HEK293 (cell line): ENCODE results near the gene SPARC.
"Not testable (repeated sequence)": the region's sequence is repeated elsewhere in the genome, so short reads cannot be mapped to it uniquely, and the experiment has no call there.

Experiments used
- CTCF ChIA-PET: fragments of 350-600 bp; formaldehyde crosslinking; extraction: SDS; loops from one replicate; lab custom pipeline; 2021; ENCODE audit warnings: antibody characterized with exemption; lab: Yijun Ruan, JAX
- POLR2A ChIA-PET: fragments of 300-600 bp; formaldehyde crosslinking; extraction: SDS; loops from one replicate; lab custom pipeline; 2020; ENCODE audit warnings: antibody characterized with exemption, inconsistent platforms; lab: Yijun Ruan, JAX
- H3K27ac ChIP-seq: fragments of 200-500 bp; sonication (Bioruptor generic); 2 replicates; pipeline ENCODE4 v1.5.1; 2014; ENCODE audit warnings: low read depth, low read length, control low read depth, inconsistent platforms; ENCODE audit errors: extremely low read depth
- H3K36me3 ChIP-seq, 2 experiments: fragments of 200-500 bp in 1 of 2; sonication (Bioruptor generic) in 1 of 2; 1 replicate in 1 of 2; 2 replicates in 1 of 2; pipeline ENCODE4 v1.5.1; 2014 to 2017; ENCODE audit warnings: inconsistent platforms in 2 of 2, low read length in 2 of 2; ENCODE audit not compliant: control insufficient read depth in 2 of 2, insufficient read depth in 1 of 2
- H3K4me1 ChIP-seq: fragments of 200-500 bp; sonication (Bioruptor generic); 2 replicates; pipeline ENCODE4 v1.5.1; 2014; ENCODE audit warnings: mild to moderate bottlenecking, low read length, inconsistent platforms; ENCODE audit not compliant: control insufficient read depth, insufficient read depth
- H3K4me3 ChIP-seq: 2 replicates; pipeline ENCODE4 v1.5.1; 2011; ENCODE audit warnings: low read depth, mild to moderate bottlenecking, control low read depth, low read length, moderate library complexity
- H3K9me3 ChIP-seq: fragments of 200-500 bp; sonication (Bioruptor generic); 2 replicates; pipeline ENCODE4 v1.5.1; 2014; ENCODE audit warnings: low read depth, low read length, inconsistent platforms; ENCODE audit not compliant: control insufficient read depth, insufficient read depth
- GLIS1 ChIP-seq: fragments of 450-650 bp; formaldehyde crosslinking; IDR thresholded peaks from 2 replicates; pipeline ENCODE4 v1.5.1; 2016; ENCODE audit warnings: missing biosample characterization, missing genetic modification characterization
- IKZF3 ChIP-seq: fragments of 450-650 bp; IDR thresholded peaks from 2 replicates; pipeline ENCODE4 v1.5.0; 2018; ENCODE audit warnings: missing biosample characterization, mild to moderate bottlenecking, missing genetic modification characterization, moderate library complexity
- KLF7 ChIP-seq: fragments of 450-650 bp; formaldehyde crosslinking; IDR thresholded peaks from 2 replicates; pipeline ENCODE4 v1.5.1; 2016; ENCODE audit warnings: missing biosample characterization, missing genetic modification characterization, borderline replicate concordance
- PATZ1 ChIP-seq: fragments of 450-650 bp; formaldehyde crosslinking; IDR thresholded peaks from 2 replicates; pipeline ENCODE4 v1.5.1; 2016; ENCODE audit warnings: missing biosample characterization, missing genetic modification characterization
- PBX3 ChIP-seq: sonication (generic); formaldehyde crosslinking; IDR thresholded peaks from 2 replicates; pipeline ENCODE4 v1.8.1; 2022; ENCODE audit warnings: mild to moderate bottlenecking, moderate library complexity, missing genetic modification reagents
- SCRT2 ChIP-seq: fragments of 450-650 bp; formaldehyde crosslinking; IDR thresholded peaks from 2 replicates; pipeline ENCODE4 v1.5.1; 2016; ENCODE audit warnings: missing biosample characterization, missing genetic modification characterization
- ZFP37 ChIP-seq: fragments of 450-650 bp; formaldehyde crosslinking; IDR thresholded peaks from 2 replicates; pipeline ENCODE4 v1.5.1; 2016; ENCODE audit warnings: missing biosample characterization, missing genetic modification characterization
- ZFP69B ChIP-seq: fragments of 450-650 bp; formaldehyde crosslinking; IDR thresholded peaks from 2 replicates; pipeline ENCODE4 v1.5.1; 2016; ENCODE audit warnings: missing biosample characterization, missing genetic modification characterization
- ZNF138 ChIP-seq: fragments of 450-650 bp; formaldehyde crosslinking; IDR thresholded peaks from 2 replicates; pipeline ENCODE4 v1.5.1; 2016; ENCODE audit warnings: missing biosample characterization, missing genetic modification characterization, borderline replicate concordance
- ZNF157 ChIP-seq: fragments of 450-650 bp; formaldehyde crosslinking; IDR thresholded peaks from 2 replicates; pipeline ENCODE4 v1.5.1; 2016; ENCODE audit warnings: missing biosample characterization, missing genetic modification characterization
- ZNF169 ChIP-seq: fragments of 450-650 bp; formaldehyde crosslinking; IDR thresholded peaks from 2 replicates; pipeline ENCODE4 v1.5.1; 2016; ENCODE audit warnings: missing biosample characterization, missing genetic modification characterization
- ZNF24 ChIP-seq: fragments of 450-650 bp; formaldehyde crosslinking; IDR thresholded peaks from 2 replicates; pipeline ENCODE4 v1.5.1; 2016; ENCODE audit warnings: missing biosample characterization, missing genetic modification characterization
- ZNF292 ChIP-seq: fragments of 450-650 bp; formaldehyde crosslinking; IDR thresholded peaks from 2 replicates; pipeline ENCODE4 v1.5.1; 2016; ENCODE audit warnings: low read depth, missing biosample characterization, missing genetic modification characterization, borderline replicate concordance
- ZNF48 ChIP-seq: fragments of 450-650 bp; formaldehyde crosslinking; IDR thresholded peaks from 2 replicates; pipeline ENCODE4 v1.5.1; 2016; ENCODE audit warnings: missing biosample characterization, missing genetic modification characterization
- ZNF558 ChIP-seq: fragments of 450-650 bp; formaldehyde crosslinking; IDR thresholded peaks from 2 replicates; pipeline ENCODE4 v1.5.1; 2016; ENCODE audit warnings: missing biosample characterization, missing genetic modification characterization
- ZNF623 ChIP-seq: fragments of 450-650 bp; formaldehyde crosslinking; IDR thresholded peaks from 2 replicates; pipeline ENCODE4 v1.5.1; 2016; ENCODE audit warnings: missing biosample characterization, missing genetic modification characterization
- ZNF629 ChIP-seq: fragments of 450-650 bp; formaldehyde crosslinking; IDR thresholded peaks from 2 replicates; pipeline ENCODE4 v1.5.1; 2017; ENCODE audit warnings: missing biosample characterization, missing genetic modification characterization
- ZNF692 ChIP-seq: fragments of 450-650 bp; formaldehyde crosslinking; IDR thresholded peaks from 2 replicates; pipeline ENCODE4 v1.5.1; 2016; ENCODE audit warnings: missing biosample characterization, missing genetic modification characterization
- TF ChIP-seq, protein P1 (sequence below): fragments of 450-650 bp; formaldehyde crosslinking; IDR thresholded peaks from 2 replicates; pipeline ENCODE4 v1.5.1; 2016; ENCODE audit warnings: missing biosample characterization, missing genetic modification characterization
- TF ChIP-seq, protein P2 (sequence below): fragments of 450-650 bp; formaldehyde crosslinking; IDR thresholded peaks from 2 replicates; pipeline ENCODE4 v1.5.1; 2016; ENCODE audit warnings: missing biosample characterization, missing genetic modification characterization

Gene SPARC

DNA sequence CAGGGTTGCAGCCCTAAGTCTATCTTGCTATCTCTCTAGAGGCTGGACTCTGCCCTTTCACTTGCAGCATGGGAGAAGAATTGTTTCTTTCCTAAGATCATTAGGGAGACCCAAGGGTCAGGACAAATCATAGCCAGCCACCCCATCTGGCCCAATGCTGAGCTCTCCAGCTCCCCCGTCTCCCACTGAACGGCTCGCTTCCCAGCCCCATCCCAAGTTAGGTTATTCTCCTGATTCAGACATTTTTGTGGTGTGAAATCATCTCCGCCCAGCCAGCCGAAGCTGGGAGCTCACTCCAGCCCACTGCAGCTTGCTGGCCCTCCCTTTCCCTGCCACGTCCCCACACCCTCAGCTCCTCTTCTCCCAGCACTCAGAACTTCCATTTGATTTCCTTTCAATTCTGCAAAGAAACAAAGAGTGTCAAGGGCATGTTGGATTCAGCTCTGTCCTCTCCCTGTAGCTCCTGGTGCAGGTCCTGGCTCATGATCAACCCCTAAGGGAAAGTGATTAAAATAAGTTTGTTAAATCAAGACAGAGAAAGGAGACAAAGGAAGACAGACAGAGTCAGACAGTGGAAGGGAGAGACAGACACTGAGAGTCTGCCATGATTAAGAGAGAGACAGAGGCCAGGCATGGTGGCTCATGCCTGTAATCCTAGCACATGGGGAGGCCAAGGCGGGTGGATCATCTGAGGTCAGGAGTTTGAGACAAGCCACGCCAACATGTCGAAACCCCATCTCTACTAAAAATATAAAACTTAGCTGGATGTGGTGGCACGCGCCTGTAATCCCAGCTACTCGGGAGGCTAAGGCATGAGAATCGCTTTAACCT is 12.6 kb upstream of the SPARC start:
- H3K9me3 ChIP-seq, result no peaks in the 10 kb centered on the region
- 0 out of 2 replicates have a peak overlapping the region, but pooled peaks have one; percentile 24 for H3K27ac ChIP-seq
- ChIA-PET CTCF (interaction anchor here (0.5 to 2.8 kb wide), 6 partner anchors 9 to 47 kb away, joined by 3 to 11 read pairs (median 5); partner anchors contain the start of gene SPARC), POLR2A (interaction anchor here (0.7 to 4.6 kb wide), 7 partner anchors 8 to 446 kb away, joined by 3 to 33 read pairs (median 4); partner anchors contain the start of genes GM2A and SPARC)
- H3K4me3 ChIP-seq, result no peak overlapping the region
- no peaks in the 10 kb centered on the region for H3K36me3 ChIP-seq
- TF ChIP-seq ZNF169 (tag by site-specific recombination) (no peak), PBX3 (CRISPR knock-in tag) (no peak), ZNF48 (tag by site-specific recombination) (no peak), ZNF292 (no peak), ZNF692 (no peak)
- TF ChIP-seq, protein P1, sequence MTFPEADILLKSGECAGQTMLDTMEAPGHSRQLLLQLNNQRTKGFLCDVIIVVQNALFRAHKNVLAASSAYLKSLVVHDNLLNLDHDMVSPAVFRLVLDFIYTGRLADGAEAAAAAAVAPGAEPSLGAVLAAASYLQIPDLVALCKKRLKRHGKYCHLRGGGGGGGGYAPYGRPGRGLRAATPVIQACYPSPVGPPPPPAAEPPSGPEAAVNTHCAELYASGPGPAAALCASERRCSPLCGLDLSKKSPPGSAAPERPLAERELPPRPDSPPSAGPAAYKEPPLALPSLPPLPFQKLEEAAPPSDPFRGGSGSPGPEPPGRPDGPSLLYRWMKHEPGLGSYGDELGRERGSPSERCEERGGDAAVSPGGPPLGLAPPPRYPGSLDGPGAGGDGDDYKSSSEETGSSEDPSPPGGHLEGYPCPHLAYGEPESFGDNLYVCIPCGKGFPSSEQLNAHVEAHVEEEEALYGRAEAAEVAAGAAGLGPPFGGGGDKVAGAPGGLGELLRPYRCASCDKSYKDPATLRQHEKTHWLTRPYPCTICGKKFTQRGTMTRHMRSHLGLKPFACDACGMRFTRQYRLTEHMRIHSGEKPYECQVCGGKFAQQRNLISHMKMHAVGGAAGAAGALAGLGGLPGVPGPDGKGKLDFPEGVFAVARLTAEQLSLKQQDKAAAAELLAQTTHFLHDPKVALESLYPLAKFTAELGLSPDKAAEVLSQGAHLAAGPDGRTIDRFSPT, result no peak
- TF ChIP-seq, protein P2, sequence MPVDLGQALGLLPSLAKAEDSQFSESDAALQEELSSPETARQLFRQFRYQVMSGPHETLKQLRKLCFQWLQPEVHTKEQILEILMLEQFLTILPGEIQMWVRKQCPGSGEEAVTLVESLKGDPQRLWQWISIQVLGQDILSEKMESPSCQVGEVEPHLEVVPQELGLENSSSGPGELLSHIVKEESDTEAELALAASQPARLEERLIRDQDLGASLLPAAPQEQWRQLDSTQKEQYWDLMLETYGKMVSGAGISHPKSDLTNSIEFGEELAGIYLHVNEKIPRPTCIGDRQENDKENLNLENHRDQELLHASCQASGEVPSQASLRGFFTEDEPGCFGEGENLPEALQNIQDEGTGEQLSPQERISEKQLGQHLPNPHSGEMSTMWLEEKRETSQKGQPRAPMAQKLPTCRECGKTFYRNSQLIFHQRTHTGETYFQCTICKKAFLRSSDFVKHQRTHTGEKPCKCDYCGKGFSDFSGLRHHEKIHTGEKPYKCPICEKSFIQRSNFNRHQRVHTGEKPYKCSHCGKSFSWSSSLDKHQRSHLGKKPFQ (tag by site-specific recombination), result no peak
- TF ChIP-seq, all 188 proteins: peak for 0
- H3K4me1 ChIP-seq, result no peaks in the 10 kb centered on the region

- H3K4me1 ChIP-seq, H3K9me3 ChIP-seq, H3K4me3 ChIP-seq, H3K36me3 ChIP-seq, H3K27ac ChIP-seq: not testable (repeated sequence)
- POLR2A ChIA-PET, result interaction anchor here (1.3 to 4.6 kb wide), 3 partner anchors 11 to 445 kb away, joined by 4 to 33 read pairs (median 4); partner anchors contain the start of genes GM2A and SPARC
- CTCF ChIA-PET, result interaction anchor here (0.6 to 2.8 kb wide), 3 partner anchors 11 to 771 kb away, joined by 5 to 11 read pairs (median 7); partner anchors contain the start of gene SPARC
These were observed 11.4 kb upstream of the SPARC start for GRCh38 chr5:151698081-151698480.

DNA sequence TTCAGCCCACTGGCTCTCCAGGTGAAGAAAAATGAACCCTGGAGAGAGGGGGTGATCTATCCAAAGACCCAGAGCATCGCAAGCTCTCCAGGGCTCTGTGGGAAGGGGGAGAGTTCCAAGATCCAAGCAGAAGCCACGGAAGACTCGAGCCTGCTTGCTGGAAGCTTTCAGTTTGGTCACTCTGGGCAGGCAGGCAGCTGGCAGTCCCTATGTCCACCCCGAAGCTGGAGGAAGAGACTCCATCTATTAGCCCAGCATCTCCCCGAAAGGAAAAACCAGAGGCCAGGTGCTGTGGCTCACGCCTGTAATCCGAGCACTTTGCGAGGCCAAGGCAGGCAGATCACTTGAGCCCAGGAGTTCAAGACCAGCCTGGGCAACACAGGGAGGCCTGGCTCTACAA is 10.7 kb upstream of the SPARC start:
- Histone ChIP-seq H3K36me3 (no peaks in the 10 kb centered on the region), H3K4me1 (0 out of 2 replicates have a peak, but pooled peaks cover under 1% of the 10 kb centered on the region), H3K4me3 (no peak overlapping the region), H3K27ac (no peak overlapping the region), H3K9me3 (no peaks in the 10 kb centered on the region)
- CTCF ChIA-PET, result interaction anchor here (0.6 to 0.7 kb wide), 2 partner anchors 45 to 67 kb away, joined by 3 read pairs; no protein-coding TSS in a partner anchor
- POLR2A ChIA-PET, result interaction anchor here (4.6 kb wide), 1 partner anchor 10 kb away, joined by 33 read pairs; the partner anchor contains the start of gene SPARC
- TF ChIP-seq ZNF623 (no peak), PATZ1 (tag by site-specific recombination) (no peak), ZNF157 (no peak), KLF7 (tag by site-specific recombination) (no peak), SCRT2 (no peak), GLIS1 (tag by site-specific recombination) (no peak), ZFP37 (tag by site-specific recombination) (no peak), ZNF24 (no peak), ZNF558 (tag by site-specific recombination) (no peak), ZNF138 (tag by site-specific recombination) (no peak), ZFP69B (no peak), IKZF3 (tag by site-specific recombination) (no peak), ZNF629 (tag by site-specific recombination) (no peak)
